HG03135 (cell line): Measurements from ENCODE around the gene IL13.

Experiments
- ATAC-seq: cut with Tn5 transposase; IDR thresholded peaks from one replicate; pipeline ENCODE4 v1.9.1; 2021; ENCODE audit warnings: mild to moderate bottlenecking, moderate library complexity; ENCODE audit not compliant: unreplicated experiment

The IL13 gene

GRCh38 chr5:132669455-132669820 lies 11.5 kb downstream of the IL13 start:
- no peak for ATAC-seq

- ATAC-seq: no peak
Observed at GRCh38 chr5:132669966-132670882, 12.3 kb downstream of the IL13 start.

GRCh38 chr5:132671000-132671399 lies 13.0 kb downstream of the IL13 start:
- ATAC-seq: no peak

- ATAC-seq: no peak
Observed at GRCh38 chr5:132673488-132673887, 15.5 kb downstream of the IL13 start.

- peak; percentile 2 for ATAC-seq
Observed at GRCh38 chr5:132673939-132674630, 16.1 kb downstream of the IL13 start, which contains the start of gene IL4. Gene IL4, plus strand, starts transcription at chr5:132673989. Its CDS starts 62 bp downstream, at chr5:132674051.

GRCh38 chr5:132674671-132675506 lies 16.9 kb downstream of the IL13 start:
- ATAC-seq: peak; percentile 79

GRCh38 chr5:132675936-132676689 lies 18.1 kb downstream of the IL13 start:
- no peak for ATAC-seq

GRCh38 chr5:132677191-132677590 lies 19.2 kb downstream of the IL13 start:
- no peak for ATAC-seq

- ATAC-seq: no peak
Observed at GRCh38 chr5:132677682-132678400, 19.9 kb downstream of the IL13 start.

- ATAC-seq: no peak
Observed at GRCh38 chr5:132678735-132679134, 20.8 kb downstream of the IL13 start.

- ATAC-seq: no peak
Observed at GRCh38 chr5:132679166-132679565, 21.2 kb downstream of the IL13 start.

GRCh38 chr5:132679717-132680380 lies 21.9 kb downstream of the IL13 start:
- ATAC-seq: no peak

- ATAC-seq: no peak
Observed at GRCh38 chr5:132680780-132681475, 23.0 kb downstream of the IL13 start.

- no peak for ATAC-seq
Observed at GRCh38 chr5:132681476-132681831, 23.5 kb downstream of the IL13 start.

- no peak for ATAC-seq
Observed at GRCh38 chr5:132681983-132682382, 24.0 kb downstream of the IL13 start.

- no peak for ATAC-seq
Observed at GRCh38 chr5:132684491-132684890, 26.5 kb downstream of the IL13 start.

GRCh38 chr5:132684922-132685720 lies 27.1 kb downstream of the IL13 start:
- ATAC-seq: no peak

- no peak for ATAC-seq
Observed at GRCh38 chr5:132686193-132686592, 28.2 kb downstream of the IL13 start.
